ENCODE results near the gene ZBTB20.
"Not testable (repeated sequence)": the region's sequence is repeated elsewhere in the genome, so short reads cannot be mapped to it uniquely, and the experiment has no call there.

ZBTB20 gene

GRCh38 chr3:114830652-114831051 lies 316.4 kb downstream of the ZBTB20 start:
- no peak for DNase-seq (ENCODE audit: low read depth)

DNA sequence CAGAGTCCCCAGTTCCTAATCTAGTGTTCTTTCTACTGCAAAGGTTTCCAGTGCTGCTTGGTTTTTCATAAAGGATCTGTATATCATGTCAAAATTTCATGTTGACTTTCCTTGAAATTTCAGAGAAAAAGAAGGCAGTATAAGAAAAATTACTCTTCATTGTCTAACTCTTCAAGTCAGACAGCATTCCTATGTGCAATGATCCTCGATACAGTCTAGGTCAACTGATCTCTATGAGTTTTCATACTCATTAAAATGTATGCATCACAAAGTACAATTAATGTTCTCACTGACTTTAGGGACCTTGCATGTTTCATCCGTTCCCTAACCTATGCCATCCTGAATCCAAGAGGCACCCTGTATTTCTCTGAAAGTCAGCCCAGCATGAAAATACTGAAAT lies 317.3 kb downstream of the ZBTB20 start:
- no peak for DNase-seq (ENCODE audit: low read depth)

DNA sequence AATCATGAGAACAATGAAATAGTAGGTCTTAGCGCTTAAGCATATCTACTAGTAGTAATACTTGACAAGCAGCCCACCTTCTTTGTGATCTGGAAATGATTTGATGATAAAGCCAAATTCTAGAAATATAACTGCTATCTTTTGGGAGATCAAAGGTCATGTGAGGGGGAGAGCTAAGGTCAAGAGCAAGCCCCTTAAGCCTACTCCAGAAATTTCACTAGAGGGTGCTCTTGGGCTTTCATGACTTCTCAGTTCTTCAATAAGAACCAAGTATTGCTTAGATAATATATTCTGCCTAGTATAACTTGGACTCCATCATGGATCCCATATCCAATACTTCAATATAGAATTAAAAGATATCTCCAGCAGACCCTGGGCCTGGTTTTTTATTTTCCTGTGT lies 319.6 kb downstream of the ZBTB20 start:
- no peak for DNase-seq (ENCODE audit: low read depth)

DNA sequence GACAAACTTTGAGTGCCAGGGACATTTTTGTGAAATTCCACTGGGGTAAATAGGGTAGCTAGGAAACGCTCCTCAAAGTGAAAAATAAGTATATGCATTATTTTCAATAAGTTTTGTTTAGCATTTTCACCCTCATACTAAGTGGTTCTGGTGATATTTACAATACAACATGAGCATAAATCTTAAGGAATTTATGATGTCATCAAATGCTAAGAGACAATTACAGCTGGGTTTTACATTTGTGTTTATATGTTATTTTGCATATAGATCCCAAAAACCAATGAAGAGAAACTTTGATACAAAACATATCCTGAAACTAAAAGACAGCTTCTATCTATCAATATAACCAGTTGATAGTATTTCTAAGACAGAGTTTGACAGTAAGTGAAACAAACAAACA lies 323.1 kb downstream of the ZBTB20 start:
- DNase-seq (ENCODE audit: low read depth): no peak

DNA sequence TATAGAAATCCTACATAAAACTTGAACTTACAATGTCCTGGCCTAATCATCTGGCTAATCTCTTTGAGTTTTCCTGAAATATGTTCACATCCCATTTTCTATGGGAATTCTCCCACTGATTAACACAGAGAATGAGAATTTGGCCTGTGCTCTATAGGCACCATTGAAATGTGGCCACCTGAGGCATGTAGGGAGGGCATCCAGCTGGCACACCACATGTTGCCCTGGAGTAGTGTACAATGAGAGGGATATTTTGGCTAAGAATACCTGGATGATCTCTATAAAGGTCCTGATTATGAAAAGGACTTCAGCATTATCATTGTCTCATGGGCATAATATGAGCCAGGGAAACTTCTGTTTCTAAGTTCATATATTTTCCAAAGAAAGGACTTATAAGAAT lies 324.0 kb downstream of the ZBTB20 start:
- DNase-seq (ENCODE audit: low read depth): no peak

- no peak for DNase-seq (ENCODE audit: low read depth)
Measured at GRCh38 chr3:114816052-114816451, 331.0 kb downstream of the ZBTB20 start.

GRCh38 chr3:114812541-114813238 lies 334.4 kb downstream of the ZBTB20 start:
- not testable (repeated sequence) for DNase-seq (ENCODE audit: low read depth)

GRCh38 chr3:114809668-114810413 lies 337.2 kb downstream of the ZBTB20 start:
- DNase-seq (ENCODE audit: low read depth): no peak

GRCh38 chr3:114804099-114804498 lies 343.0 kb downstream of the ZBTB20 start:
- no peak for DNase-seq (ENCODE audit: low read depth)

DNA sequence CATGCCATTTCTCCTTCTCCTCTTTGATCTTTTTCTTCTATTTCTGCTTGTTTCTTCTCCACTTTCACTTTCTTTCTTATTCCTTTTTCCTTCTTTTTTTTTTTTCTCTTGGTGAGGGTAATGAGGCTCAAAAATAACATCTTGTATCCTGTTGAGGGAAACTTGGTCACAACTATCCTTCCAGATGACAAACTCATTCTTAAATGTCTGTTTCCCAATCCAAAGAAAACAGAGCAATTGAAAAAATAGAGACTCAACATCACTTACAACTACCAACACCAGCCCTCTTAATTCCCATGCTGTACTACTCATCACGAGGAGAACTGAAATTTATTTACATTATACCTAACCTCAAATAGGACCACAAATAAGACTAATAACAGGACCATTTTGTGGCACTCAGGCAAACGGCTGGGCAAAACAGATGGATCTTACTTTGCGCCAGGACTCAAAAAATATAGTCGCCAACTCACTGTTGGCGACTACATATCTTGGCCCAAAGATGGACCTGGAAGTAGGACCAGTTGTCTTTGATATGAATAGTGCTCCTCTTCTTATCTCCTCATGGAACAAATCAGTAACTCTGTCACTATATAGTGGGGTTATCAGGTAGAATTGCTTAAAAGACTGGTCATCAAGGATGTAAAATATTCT lies 343.9 kb downstream of the ZBTB20 start:
- DNase-seq (ENCODE audit: low read depth): no peak

- no peak for DNase-seq (ENCODE audit: low read depth)
Measured at GRCh38 chr3:114800272-114801031, 346.6 kb downstream of the ZBTB20 start.

- no peak for DNase-seq (ENCODE audit: low read depth)
Measured at GRCh38 chr3:114799816-114800215, 347.3 kb downstream of the ZBTB20 start.

DNA sequence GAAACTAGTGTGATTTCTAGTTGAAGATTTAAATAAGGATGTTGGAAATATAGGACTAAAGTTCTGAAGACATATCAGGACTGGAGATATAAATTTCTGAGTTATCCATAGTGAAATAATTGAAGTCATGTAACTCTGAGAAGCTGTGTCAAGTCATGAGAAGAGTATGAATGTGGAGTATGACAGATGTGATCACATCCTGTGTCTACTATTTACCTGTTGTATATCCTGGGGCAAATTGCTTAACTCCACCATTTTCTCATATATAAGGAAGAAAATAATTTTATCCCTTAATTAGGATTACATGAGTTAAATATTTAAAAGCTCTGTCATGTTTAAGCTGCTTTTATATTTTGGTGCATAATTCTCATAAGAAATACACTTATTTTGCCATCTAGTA lies 350.3 kb downstream of the ZBTB20 start:
- no peak for DNase-seq (ENCODE audit: low read depth)

DNA sequence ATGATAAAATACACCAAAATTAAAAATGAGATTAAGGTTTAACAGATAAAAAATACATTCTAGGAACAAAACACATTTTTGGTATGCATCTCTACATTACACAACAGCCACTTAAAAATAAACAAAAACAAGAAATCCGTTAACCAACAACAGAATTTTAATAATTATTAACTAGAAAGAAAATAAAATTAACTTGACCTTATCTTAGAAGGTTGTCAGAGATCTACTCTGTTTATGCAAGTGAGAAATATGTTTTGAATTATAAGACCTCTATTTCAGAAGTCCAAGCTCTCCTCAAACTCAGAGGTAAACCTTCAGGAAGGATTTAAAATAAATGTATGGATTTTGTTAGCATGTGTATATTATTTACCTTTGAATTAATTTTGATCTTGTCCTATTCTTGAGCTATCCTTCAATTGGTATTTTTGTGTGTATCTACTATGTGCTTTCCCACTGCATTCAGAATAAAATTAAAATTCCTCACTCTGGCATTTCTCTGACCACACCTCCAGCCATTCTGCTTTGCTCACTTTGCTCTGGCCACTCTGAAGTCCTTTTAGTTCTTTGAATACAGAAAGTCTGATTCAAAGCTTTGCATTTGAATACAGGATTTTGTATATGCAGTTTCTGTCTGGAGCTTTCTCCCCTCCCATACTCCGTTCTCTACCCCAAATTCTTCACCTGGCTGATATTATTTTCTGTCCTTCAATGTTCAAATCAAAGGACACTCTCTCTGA lies 352.0 kb downstream of the ZBTB20 start:
- DNase-seq (ENCODE audit: low read depth): no peak

DNA sequence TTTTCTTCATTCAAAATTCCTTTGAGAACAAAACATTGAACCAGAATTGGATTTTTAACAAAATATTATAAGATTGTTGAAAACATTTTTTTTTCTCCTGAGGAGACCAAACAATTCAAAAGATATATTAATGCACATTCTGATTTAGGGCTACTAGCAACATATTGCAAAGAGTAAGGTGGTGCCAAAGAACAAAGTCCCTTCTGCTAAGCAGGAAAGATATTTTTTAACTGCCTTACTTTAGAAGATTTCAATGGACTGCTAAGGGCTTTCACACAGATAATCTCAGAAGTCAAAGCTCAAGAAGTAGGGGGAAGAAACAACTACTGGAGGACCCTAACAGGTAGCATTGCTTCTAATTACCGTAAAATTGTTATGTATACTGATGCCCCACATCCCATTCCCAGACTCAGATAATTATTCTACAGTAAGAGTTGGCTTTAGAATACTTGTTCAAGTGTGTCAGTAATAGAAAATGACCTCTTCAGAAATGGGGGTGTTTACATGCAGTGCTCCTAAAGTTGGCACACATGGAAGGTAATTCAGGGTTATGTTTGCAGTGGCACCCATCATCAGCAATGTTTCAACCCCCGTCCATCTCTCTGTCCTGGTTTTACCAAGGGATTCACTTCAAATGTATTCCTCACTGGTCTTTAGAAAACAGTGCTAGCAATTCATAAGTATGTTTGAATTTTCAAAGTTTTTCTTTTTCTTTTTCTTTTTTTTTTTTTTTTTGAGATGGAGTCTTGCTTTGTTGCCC lies 354.7 kb downstream of the ZBTB20 start:
- DNase-seq (ENCODE audit: low read depth): no peak

DNA sequence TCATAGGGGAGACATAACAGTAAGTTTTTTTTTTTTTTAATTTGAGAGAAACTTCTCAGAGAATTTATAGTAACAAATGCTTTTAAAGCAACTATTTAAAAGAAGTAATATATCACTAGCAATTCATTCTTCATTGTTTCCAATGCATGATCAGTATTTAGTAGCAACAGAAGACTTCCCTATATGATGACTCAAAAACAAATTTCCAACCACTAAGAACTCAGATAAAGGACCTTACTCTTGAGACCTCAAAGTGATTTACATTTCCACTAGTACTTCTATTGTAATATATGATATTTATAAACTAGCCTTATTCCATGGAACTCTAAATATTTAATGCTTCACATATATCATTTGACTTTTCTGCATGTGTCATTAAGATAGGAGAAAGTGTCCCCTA lies 356.3 kb downstream of the ZBTB20 start:
- DNase-seq (ENCODE audit: low read depth): no peak

DNA sequence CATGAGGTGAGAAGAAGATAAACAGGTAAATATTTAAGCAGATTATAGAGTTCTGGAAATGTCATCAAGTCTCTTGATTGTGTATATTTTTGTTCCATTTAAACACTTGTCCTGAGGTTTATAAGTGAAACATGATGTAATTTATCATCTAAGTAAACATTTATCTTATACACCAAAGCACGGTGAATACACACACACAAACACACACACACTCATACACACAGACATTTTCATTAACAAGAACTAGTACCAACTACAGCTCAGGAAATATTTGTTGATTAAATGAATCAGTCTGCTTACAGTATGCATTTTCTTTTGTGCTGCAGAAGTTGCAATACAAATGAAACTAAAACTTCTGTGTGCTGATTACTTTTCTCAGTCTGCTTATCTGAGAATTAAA lies 357.3 kb downstream of the ZBTB20 start:
- DNase-seq (ENCODE audit: low read depth): no peak

- DNase-seq (ENCODE audit: low read depth): no peak
Measured at GRCh38 chr3:114775395-114775794, 371.7 kb downstream of the ZBTB20 start.

GRCh38 chr3:114770874-114771273 lies 376.2 kb downstream of the ZBTB20 start:
- no peak for DNase-seq (ENCODE audit: low read depth)

- DNase-seq (ENCODE audit: low read depth): no peak
Measured at GRCh38 chr3:114764056-114764492, 383.0 kb downstream of the ZBTB20 start.

- no peak for DNase-seq (ENCODE audit: low read depth)
Measured at GRCh38 chr3:114762144-114762543, 384.9 kb downstream of the ZBTB20 start.

All from T-helper 22 cell (primary cell).